Chondrocyte (in vitro differentiated cells): ENCODE results near the gene CACNB4. TPM values are rescaled to one million over a fixed set of nuclear protein-coding genes. Genes with fewer than 3 reads are reported as not detected.

Experiments
- DNase-seq: peaks from one replicate; pipeline ENCODE4 v3.0.0; 2021; ENCODE audit warnings: mixed read lengths, low spot score
- H3K27ac Mint-ChIP-seq: one replicate; pipeline ENCODE4 v1.8.0; 2021; ENCODE audit warnings: mild to moderate bottlenecking, moderate library complexity, mixed read lengths; ENCODE audit not compliant: unreplicated experiment
- H3K27me3 Mint-ChIP-seq: 2 replicates; pipeline ENCODE4 v1.8.0; 2021; ENCODE audit warnings: low read depth, mixed read lengths
- H3K36me3 Mint-ChIP-seq: 2 replicates; pipeline ENCODE4 v1.8.0; 2021; ENCODE audit warnings: low read depth, mixed read lengths
- H3K4me1 Mint-ChIP-seq: 2 replicates; pipeline ENCODE4 v1.8.0; 2021; ENCODE audit warnings: low read depth, mild to moderate bottlenecking, mixed read lengths
- H3K4me3 Mint-ChIP-seq: one replicate; pipeline ENCODE4 v1.8.0; 2021; ENCODE audit warnings: mild to moderate bottlenecking, moderate library complexity, mixed read lengths; ENCODE audit not compliant: unreplicated experiment
- H3K9me3 Mint-ChIP-seq: 2 replicates; pipeline ENCODE4 v1.8.0; 2021; ENCODE audit warnings: low read depth, mixed read lengths
- CTCF ChIP-seq: fragments of 200-600 bp; sonication (generic); IDR thresholded peaks from 2 replicates; pipeline ENCODE4 v1.5.0; 2021; ENCODE audit warnings: antibody characterized with exemption, mild to moderate bottlenecking, moderate library complexity
- total RNA-seq: library from RNA; stranded (reverse); gene quantifications from 3 replicates; pipeline ENCODE4 v1.2.1, GENCODE V29; 2021

CACNB4 gene
- total RNA-seq, 1 donor from 2014 or later: 2.1 TPM

GRCh38 chr2:151827564-151828142 lies 271.2 kb downstream of the CACNB4 start:
- Mint-ChIP-seq H3K27ac (peak overlapping the region; percentile 93), H3K4me1 (peaks cover 49% of the 10 kb centered on the region), H3K27me3 (no peaks in the 10 kb centered on the region), H3K4me3 (peak overlapping the region; percentile 96), H3K36me3 (no peaks in the 10 kb centered on the region), H3K9me3 (no peaks in the 10 kb centered on the region)
- TF ChIP-seq CTCF: no peak
- no peak for DNase-seq

- Mint-ChIP-seq H3K27ac (peak overlapping the region; percentile 93), H3K4me3 (peak overlapping the region; percentile 96), H3K4me1 (peaks cover 54% of the 10 kb centered on the region), H3K9me3 (no peaks in the 10 kb centered on the region), H3K27me3 (no peaks in the 10 kb centered on the region), H3K36me3 (no peaks in the 10 kb centered on the region)
- DNase-seq: no peak
- TF ChIP-seq CTCF: no peak
These were observed 272.1 kb downstream of the CACNB4 start for GRCh38 chr2:151826737-151827157.

GRCh38 chr2:151824886-151825285 lies 274.0 kb downstream of the CACNB4 start:
- no peak for DNase-seq
- Mint-ChIP-seq H3K4me1 (peaks cover 61% of the 10 kb centered on the region), H3K27me3 (no peaks in the 10 kb centered on the region), H3K27ac (peak overlapping the region; percentile 18), H3K36me3 (no peaks in the 10 kb centered on the region), H3K4me3 (no peak overlapping the region), H3K9me3 (no peaks in the 10 kb centered on the region)
- no peak for TF ChIP-seq CTCF

- Mint-ChIP-seq H3K4me1 (peaks cover 58% of the 10 kb centered on the region), H3K4me3 (no peak overlapping the region), H3K27ac (peak overlapping the region; percentile 2), H3K36me3 (no peaks in the 10 kb centered on the region), H3K9me3 (no peaks in the 10 kb centered on the region), H3K27me3 (no peaks in the 10 kb centered on the region)
- no peak for TF ChIP-seq CTCF
- DNase-seq: no peak
These were observed 275.2 kb downstream of the CACNB4 start for GRCh38 chr2:151823651-151824050.

- no peaks in the 10 kb centered on the region for H3K27me3 Mint-ChIP-seq
- H3K4me1 Mint-ChIP-seq: peaks cover 36% of the 10 kb centered on the region
- H3K9me3 Mint-ChIP-seq: no peaks in the 10 kb centered on the region
- H3K4me3 Mint-ChIP-seq: no peak overlapping the region
- no peak for DNase-seq
- no peak overlapping the region for H3K27ac Mint-ChIP-seq
- H3K36me3 Mint-ChIP-seq: peaks cover 2% of the 10 kb centered on the region
- TF ChIP-seq CTCF: no peak
These were observed 278.9 kb downstream of the CACNB4 start for GRCh38 chr2:151819920-151820319.
